Lung (tissue), 12 donors: ENCODE measurements around the gene CAAP1. TPM values are rescaled to one million over a fixed set of nuclear protein-coding genes. Genes with fewer than 3 reads are reported as not detected.
"Not testable (repeated sequence)": the region's sequence is repeated elsewhere in the genome, so short reads cannot be mapped to it uniquely, and the experiment has no call there.

Experiments
- ATAC-seq: fragments of 200-7000 bp; cut with Tn5 transposase; one replicate; pipeline ENCODE4 v1.9.1; 2020; ENCODE audit warnings: moderate number of reproducible peaks; ENCODE audit not compliant: insufficient read depth, low FRiP score
- DNase-seq, 3 donors: peaks; one replicate each; pipeline ENCODE4 v3.0.0-alpha.2; 2013 to 2017
- H3K27ac ChIP-seq, 2 donors: one replicate each; pipeline ENCODE4 v1.5.1; 2013; ENCODE audit warnings: mild to moderate bottlenecking in 2 of 2, moderate library complexity in 2 of 2, control low read depth in 1 of 2, inconsistent platforms in 1 of 2, low read depth in 1 of 2, low read length in 1 of 2
- H3K27me3 ChIP-seq, 3 donors: one replicate each; pipeline ENCODE4 v1.5.1; 2013; ENCODE audit warnings: low read length in 2 of 3; ENCODE audit not compliant: control insufficient read depth in 3 of 3, insufficient read depth in 3 of 3
- H3K36me3 ChIP-seq, 4 donors: one replicate each; pipeline ENCODE4 v1.5.1; 2013; ENCODE audit warnings: low read length in 4 of 4, mild to moderate bottlenecking in 1 of 4, moderate library complexity in 1 of 4; ENCODE audit not compliant: control insufficient read depth in 4 of 4, insufficient read depth in 4 of 4
- H3K4me1 ChIP-seq, 5 donors: one replicate each; pipeline ENCODE4 v1.5.1; 2013; ENCODE audit warnings: low read length in 5 of 5, mild to moderate bottlenecking in 2 of 5, moderate library complexity in 1 of 5; ENCODE audit not compliant: control insufficient read depth in 5 of 5, insufficient read depth in 5 of 5
- H3K4me3 ChIP-seq: one replicate; pipeline ENCODE4 v1.5.1; 2013; ENCODE audit warnings: mild to moderate bottlenecking, control low read depth, moderate library complexity
- H3K9ac ChIP-seq, 2 donors: one replicate each; pipeline ENCODE4 v1.5.1; 2013; ENCODE audit warnings: low read length in 2 of 2, control low read depth in 1 of 2; ENCODE audit not compliant: insufficient read depth in 1 of 2
- H3K9me3 ChIP-seq, 4 donors: one replicate each; pipeline ENCODE4 v1.5.1; 2013; ENCODE audit warnings: low read length in 3 of 4, mild to moderate bottlenecking in 1 of 4, moderate library complexity in 1 of 4; ENCODE audit not compliant: control insufficient read depth in 4 of 4, insufficient read depth in 3 of 4
- CTCF ChIP-seq: IDR thresholded peaks from 2 replicates; pipeline ENCODE4 v1.5.1; 2012; ENCODE audit warnings: mild to moderate bottlenecking; ENCODE audit errors: control extremely low read depth, extremely low read depth
- WGBS, 2 donors: extraction: QIAGEN DNeasy Blood & Tissue Kit; methylation state at CpG; one replicate each; pipeline ENCODE4 v1.1.7; 2013; 5-methylcytosine and 5-hydroxymethylcytosine counted together
- polyA plus RNA-seq, 2 donors: library from polyadenylated mRNA; stranded (reverse); fragments of 200-250 nt; gene quantifications; one replicate each; pipeline ENCODE4 v1.2.1, GENCODE V29; 2013
- total RNA-seq, 2 donors: library from RNA; depleted of rRNA in 1 of 2; stranded (reverse); fragments of >200 nt in 1 of 2; gene quantifications; one replicate each; pipeline ENCODE4 v1.2.1, GENCODE V29; 2014 to 2021
- donor health status: control.
- donor health status: control.
- donor health status: Bipolar disorder and iron deficiency.
- donor health status: healthy.
- donor health status: DM: yes; HTN: yes; CAD: no.

The CAAP1 gene
- total and polyA plus RNA-seq, 4 donors = 10.0 to 28.5 (median 11.5) TPM

- no peak overlapping the region for H3K27ac ChIP-seq
- 96% methylated on average over 3 of the region's 3 CpGs for WGBS, 2 donors
Measured at GRCh38 chr9:26882154-26882553, 10.4 kb downstream of the CAAP1 start.

GRCh38 chr9:26880262-26880661 lies 12.3 kb downstream of the CAAP1 start:
- H3K4me1 ChIP-seq = no peaks in the 10 kb centered on the region
- peaks cover 0 to 5% (median 2%) of the 10 kb centered on the region in 4 donors for H3K9me3 ChIP-seq
- no peak overlapping the region for H3K27ac ChIP-seq
- H3K9ac ChIP-seq = no peak overlapping the region
- H3K27me3 ChIP-seq = no peaks in the 10 kb centered on the region
- DNase-seq (no peak), ATAC-seq (no peak)
- 87 to 99% methylated on average over 4 of the region's 4 CpGs for WGBS, 2 donors
- no peak overlapping the region for H3K4me3 ChIP-seq
- peaks cover 13 to 31% (median 19%) of the 10 kb centered on the region in 4 donors for H3K36me3 ChIP-seq
- no peak for TF ChIP-seq CTCF

More at GRCh38 chr9:26882154-26882553, 10.4 kb downstream of the CAAP1 start:
- peaks cover 13 to 29% (median 19%) of the 10 kb centered on the region in 4 donors for H3K36me3 ChIP-seq
- H3K9ac ChIP-seq = no peak overlapping the region
- peaks cover 0 to 5% (median 2%) of the 10 kb centered on the region in 4 donors for H3K9me3 ChIP-seq
- ATAC-seq (no peak), DNase-seq (no peak)
- no peak overlapping the region for H3K4me3 ChIP-seq
- H3K4me1 ChIP-seq = no peaks in the 10 kb centered on the region
- no peaks in the 10 kb centered on the region for H3K27me3 ChIP-seq
- TF ChIP-seq CTCF = no peak

- not testable (repeated sequence) for H3K27ac ChIP-seq, ATAC-seq, H3K4me1 ChIP-seq, DNase-seq, H3K27me3 ChIP-seq, H3K9me3 ChIP-seq, H3K4me3 ChIP-seq, H3K9ac ChIP-seq
- 98 to 100% methylated on average over 3 of the region's 3 CpGs for WGBS, 2 donors
- H3K36me3 ChIP-seq = peaks cover 4 to 12% (median 7%) of the 10 kb centered on the region in 4 donors
Measured at GRCh38 chr9:26875155-26875554, 17.4 kb downstream of the CAAP1 start.

GRCh38 chr9:26870292-26870691 lies 22.3 kb downstream of the CAAP1 start:
- Histone ChIP-seq H3K27ac (no peak overlapping the region), H3K36me3 (peaks cover 0 to 10% (median 0%) of the 10 kb centered on the region in 4 donors), H3K4me3 (no peak overlapping the region), H3K9ac (no peak overlapping the region), H3K9me3 (no peaks in the 10 kb centered on the region), H3K27me3 (no peaks in the 10 kb centered on the region), H3K4me1 (no peaks in the 10 kb centered on the region)
- no peak for TF ChIP-seq CTCF
- WGBS, 2 donors = 90 to 91% methylated on average over 8 of the region's 8 CpGs
- DNase-seq = no peak
- no peak for ATAC-seq
